ENCODE measurements around the gene DLGAP4. TPM values are rescaled to one million over a fixed set of nuclear protein-coding genes. Genes with fewer than 3 reads are reported as not detected.

The DLGAP4 gene
- total and polyA plus RNA-seq, 10 of the 15 experiments (the other 5 are each of a cell fraction or from before 2014, with no cell fraction given) = 0.42 to 43.3 (median 19.0) TPM

DNA sequence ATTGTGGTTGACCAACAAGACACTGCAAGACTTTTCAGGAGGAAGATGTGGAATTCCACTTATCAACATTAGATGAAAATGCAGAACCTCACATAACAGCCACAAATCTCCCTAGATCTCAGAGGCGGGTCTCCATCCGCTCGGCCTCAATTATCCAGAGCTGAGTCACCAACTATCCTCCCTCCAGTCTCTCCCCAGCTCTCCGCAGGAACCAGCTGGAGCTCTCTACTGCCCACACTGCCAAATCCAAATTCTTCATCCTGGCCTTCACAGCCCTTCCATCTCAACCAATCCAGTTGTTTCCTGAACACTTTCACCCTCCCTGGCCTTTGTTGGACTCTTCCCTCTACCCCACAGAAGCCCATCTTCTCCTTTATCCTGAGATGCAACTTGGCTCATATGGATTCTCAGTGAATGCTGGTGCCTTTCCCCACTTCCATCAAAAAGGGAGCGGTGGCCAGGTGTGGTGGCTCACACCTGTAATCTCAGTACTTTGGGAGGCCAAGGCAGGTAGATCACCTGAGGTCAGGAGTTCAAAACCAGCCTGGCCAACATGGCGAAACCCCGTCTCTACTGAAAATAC lies 263.8 kb downstream of the DLGAP4 start:
- Histone ChIP-seq H4K20me1 (ENCODE audit: control insufficient read depth, insufficient read depth) (no peaks in the 10 kb centered on the region), H3K27ac (ENCODE audit: control insufficient read depth, insufficient read depth) (no peak overlapping the region), H3K27me3 (replicated peaks in 1 of 2; ENCODE audit: control insufficient read depth in 2 of 2, insufficient read depth in 2 of 2, low read length in 1 of 2) (no peaks in the 10 kb centered on the region), H3K4me3 (no peak overlapping the region), H3K9me3 (replicated peaks; ENCODE audit: control insufficient read depth, insufficient read depth, low read length) (peaks cover 5% of the 10 kb centered on the region; the same call in 2 of the 3 replicates), H2AFZ (ENCODE audit: control insufficient read depth, low read depth, low read length) (no peak overlapping the region), H3K4me1 (ENCODE audit: control insufficient read depth, insufficient read depth, low read length) (peaks cover 2% of the 10 kb centered on the region; the same call in 1 of the 2 replicates), H3K4me2 (ENCODE audit: control insufficient read depth, insufficient read depth) (no peak overlapping the region), H3K9ac (ENCODE audit: control insufficient read depth, insufficient read depth, low read length) (no peak overlapping the region), H3K36me3 (ENCODE audit: control insufficient read depth in 2 of 2, insufficient read depth in 2 of 2, low read length in 1 of 2) (no peaks in the 10 kb centered on the region), H3K79me2 (ENCODE audit: control insufficient read depth, insufficient read depth, low read length) (peaks cover 16% of the 10 kb centered on the region)
- 93% methylated on average over 7 of the region's 7 CpGs for WGBS (ENCODE audit: insufficient coverage, insufficient replicate concordance, low lambda C conversion rate, missing lambda C conversion rate)
- SMC1A ChIA-PET (ENCODE audit: uncharacterized antibody, unreplicated experiment) = interaction anchor here (2.7 to 8.0 kb wide), 2 partner anchors 12 to 33 kb away, joined by 13 to 83 read pairs; partner anchors contain the start of gene RAB5IF
- in situ Hi-C loops (cut with MboI) (no loop called here), intact Hi-C loops (cut with micrococcal nuclease; ENCODE audit: unreplicated experiment) (loop anchor here (10.0 kb wide), 1 partner anchor 105 kb away; no protein-coding TSS in a partner anchor)
- FAIRE-seq (no peak), ATAC-seq (no peak), DNase-seq (ENCODE audit: low read depth, low spot score) (no peak)
- CTCF ChIA-PET = interaction anchor here (1.3 kb wide), 1 partner anchor 204 kb away, joined by 3 read pairs; the partner anchor contains the start of gene DSN1
- POLR2A ChIA-PET = interaction anchor here (4.2 kb wide), 1 partner anchor 35 kb away, joined by 53 read pairs; the partner anchor contains the start of gene RAB5IF
- BruUV-seq (replicated peaks) = no TSS peak
- RAD21 ChIA-PET (ENCODE audit: unreplicated experiment) = no interaction called here
- TF ChIP-seq NRF1 (conservative IDR thresholded peaks at IDR 0.05; ENCODE audit: low read depth, low read length) = no peak
- TF ChIP-seq, protein P1, sequence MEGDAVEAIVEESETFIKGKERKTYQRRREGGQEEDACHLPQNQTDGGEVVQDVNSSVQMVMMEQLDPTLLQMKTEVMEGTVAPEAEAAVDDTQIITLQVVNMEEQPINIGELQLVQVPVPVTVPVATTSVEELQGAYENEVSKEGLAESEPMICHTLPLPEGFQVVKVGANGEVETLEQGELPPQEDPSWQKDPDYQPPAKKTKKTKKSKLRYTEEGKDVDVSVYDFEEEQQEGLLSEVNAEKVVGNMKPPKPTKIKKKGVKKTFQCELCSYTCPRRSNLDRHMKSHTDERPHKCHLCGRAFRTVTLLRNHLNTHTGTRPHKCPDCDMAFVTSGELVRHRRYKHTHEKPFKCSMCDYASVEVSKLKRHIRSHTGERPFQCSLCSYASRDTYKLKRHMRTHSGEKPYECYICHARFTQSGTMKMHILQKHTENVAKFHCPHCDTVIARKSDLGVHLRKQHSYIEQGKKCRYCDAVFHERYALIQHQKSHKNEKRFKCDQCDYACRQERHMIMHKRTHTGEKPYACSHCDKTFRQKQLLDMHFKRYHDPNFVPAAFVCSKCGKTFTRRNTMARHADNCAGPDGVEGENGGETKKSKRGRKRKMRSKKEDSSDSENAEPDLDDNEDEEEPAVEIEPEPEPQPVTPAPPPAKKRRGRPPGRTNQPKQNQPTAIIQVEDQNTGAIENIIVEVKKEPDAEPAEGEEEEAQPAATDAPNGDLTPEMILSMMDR (IDR thresholded peaks at IDR 0.05 in 2 of 3, conservative IDR thresholded peaks at IDR 0.05 in 1 of 3; ENCODE audit: control insufficient read depth in 2 of 3, extremely low read depth in 1 of 3, insufficient read depth in 1 of 3, low read depth in 3 of 3, low read length in 3 of 3) = no peak
- no peak for TF ChIP-seq IKZF1 (conservative IDR thresholded peaks at IDR 0.05)
- TF ChIP-seq ZNF622 (IDR thresholded peaks at IDR 0.05) = no peak
- TF ChIP-seq, protein P2, sequence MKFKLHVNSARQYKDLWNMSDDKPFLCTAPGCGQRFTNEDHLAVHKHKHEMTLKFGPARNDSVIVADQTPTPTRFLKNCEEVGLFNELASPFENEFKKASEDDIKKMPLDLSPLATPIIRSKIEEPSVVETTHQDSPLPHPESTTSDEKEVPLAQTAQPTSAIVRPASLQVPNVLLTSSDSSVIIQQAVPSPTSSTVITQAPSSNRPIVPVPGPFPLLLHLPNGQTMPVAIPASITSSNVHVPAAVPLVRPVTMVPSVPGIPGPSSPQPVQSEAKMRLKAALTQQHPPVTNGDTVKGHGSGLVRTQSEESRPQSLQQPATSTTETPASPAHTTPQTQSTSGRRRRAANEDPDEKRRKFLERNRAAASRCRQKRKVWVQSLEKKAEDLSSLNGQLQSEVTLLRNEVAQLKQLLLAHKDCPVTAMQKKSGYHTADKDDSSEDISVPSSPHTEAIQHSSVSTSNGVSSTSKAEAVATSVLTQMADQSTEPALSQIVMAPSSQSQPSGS (IDR thresholded peaks at IDR 0.05; ENCODE audit: low read length) = no peak
- TF ChIP-seq RCOR1 (conservative IDR thresholded peaks at IDR 0.05; ENCODE audit: low read depth, low read length) = no peak
- TF ChIP-seq NFYA (IDR thresholded peaks at IDR 0.05; ENCODE audit: borderline replicate concordance, low read depth, low read length) = no peak
- no peak for TF ChIP-seq CREM (IDR thresholded peaks at IDR 0.05; ENCODE audit: low read depth)
- no peak for TF ChIP-seq BHLHE40 (IDR thresholded peaks at IDR 0.05; ENCODE audit: borderline replicate concordance in 1 of 2, low read depth in 2 of 2, low read length in 1 of 2)

All from GM12878 (cell line).